SKM-1 treated with dmso at 0.1 percent for 144 hours (cell line): ENCODE results near the gene VPS35L.
"Not testable (repeated sequence)": the region's sequence is repeated elsewhere in the genome, so short reads cannot be mapped to it uniquely, and the experiment has no call there.

ENCODE experiments used
- DNase-seq: peaks from one replicate; lab custom pipeline; 2025; ENCODE audit not compliant: unreplicated experiment; lab: John Stamatoyannopoulos, UW

Gene VPS35L

GRCh38 chr16:19709381-19710136 is 154.1 kb downstream of the VPS35L start:
- no peak for DNase-seq

GRCh38 chr16:19710191-19710908 is 154.8 kb downstream of the VPS35L start:
- DNase-seq = no peak

GRCh38 chr16:19710991-19711545 is 155.6 kb downstream of the VPS35L start:
- no peak for DNase-seq

DNA sequence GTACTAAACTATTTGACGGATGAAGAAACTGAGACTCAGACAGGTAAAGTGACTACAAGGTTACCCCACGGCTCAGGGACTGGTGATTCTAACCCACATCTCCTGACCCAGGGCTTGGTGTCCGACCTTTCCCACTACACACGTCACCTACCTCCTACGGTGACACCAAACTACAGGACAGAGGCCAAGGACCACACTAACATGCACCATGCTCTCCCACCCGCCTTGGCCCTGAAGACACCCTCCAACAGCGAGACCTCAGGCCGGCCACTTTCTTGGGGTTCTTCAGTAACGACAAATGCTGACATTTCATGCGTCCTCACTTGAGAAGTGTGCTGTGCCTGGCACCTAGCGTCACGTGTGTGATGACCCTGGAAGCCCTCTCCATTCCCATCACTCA is 156.1 kb downstream of the VPS35L start:
- DNase-seq = no peak

- no peak for DNase-seq
Observed at GRCh38 chr16:19712418-19713058, 157.0 kb downstream of the VPS35L start.

DNA sequence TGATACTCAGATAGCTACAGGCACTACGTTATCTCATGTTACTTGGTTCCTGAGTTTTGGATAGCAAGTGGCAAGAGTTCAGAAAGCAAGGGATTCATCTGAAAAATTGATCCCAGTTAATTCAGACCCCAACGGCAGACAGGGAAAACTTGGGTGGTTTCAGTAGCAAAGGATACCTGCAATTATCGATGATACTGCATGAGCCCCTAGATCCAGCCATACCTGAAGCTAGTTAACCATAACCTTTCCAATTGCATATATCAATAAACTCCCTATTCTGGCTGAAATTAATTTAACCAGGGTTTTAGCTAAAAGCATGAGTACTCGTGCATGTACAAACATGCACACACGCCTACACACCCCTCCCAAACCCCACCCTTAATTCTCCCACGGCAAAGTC is 158.2 kb downstream of the VPS35L start:
- no peak for DNase-seq

DNA sequence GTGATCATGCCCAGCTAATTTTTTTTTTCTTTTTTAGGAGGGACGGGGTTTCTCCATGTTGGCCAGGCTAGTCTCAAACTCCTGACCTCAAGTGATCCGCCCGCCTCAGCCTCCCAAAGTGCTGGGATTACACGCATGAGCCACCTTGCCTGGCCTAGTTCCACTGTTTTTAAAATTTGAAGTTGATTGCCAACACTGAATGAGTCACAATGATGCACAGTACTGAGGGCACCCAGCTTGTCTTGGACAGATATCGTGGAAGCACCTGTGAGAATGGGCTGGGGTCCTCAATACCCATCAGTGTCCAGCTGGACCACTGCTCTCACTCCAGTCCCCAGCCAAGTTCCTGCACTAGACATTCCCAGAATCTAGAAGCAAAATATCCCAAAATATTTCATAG is 160.1 kb downstream of the VPS35L start:
- no peak for DNase-seq

- DNase-seq = no peak
Observed at GRCh38 chr16:19716183-19716582, 160.7 kb downstream of the VPS35L start.

- not testable (repeated sequence) for DNase-seq
Observed at GRCh38 chr16:19716728-19717127, 161.2 kb downstream of the VPS35L start.

DNA sequence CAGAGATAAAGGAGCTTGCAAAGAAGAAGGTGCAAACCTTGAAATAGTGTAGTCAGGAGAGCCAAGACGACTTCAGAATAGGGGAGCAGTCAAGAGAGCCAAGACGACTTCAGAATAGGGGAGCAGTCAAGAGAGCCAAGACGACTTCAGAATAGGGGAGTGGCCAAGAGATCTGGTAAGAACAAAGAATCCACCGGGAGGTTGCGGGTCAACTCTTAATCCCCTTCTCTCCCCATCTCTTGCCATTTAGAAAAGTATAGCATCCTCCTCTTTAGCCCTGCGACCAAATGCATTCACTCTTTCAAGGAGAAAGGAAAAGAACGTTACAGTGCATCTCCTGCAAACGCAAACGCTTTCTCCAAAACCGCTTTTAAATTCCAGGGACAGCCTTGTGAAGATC is 161.8 kb downstream of the VPS35L start:
- no peak for DNase-seq

DNA sequence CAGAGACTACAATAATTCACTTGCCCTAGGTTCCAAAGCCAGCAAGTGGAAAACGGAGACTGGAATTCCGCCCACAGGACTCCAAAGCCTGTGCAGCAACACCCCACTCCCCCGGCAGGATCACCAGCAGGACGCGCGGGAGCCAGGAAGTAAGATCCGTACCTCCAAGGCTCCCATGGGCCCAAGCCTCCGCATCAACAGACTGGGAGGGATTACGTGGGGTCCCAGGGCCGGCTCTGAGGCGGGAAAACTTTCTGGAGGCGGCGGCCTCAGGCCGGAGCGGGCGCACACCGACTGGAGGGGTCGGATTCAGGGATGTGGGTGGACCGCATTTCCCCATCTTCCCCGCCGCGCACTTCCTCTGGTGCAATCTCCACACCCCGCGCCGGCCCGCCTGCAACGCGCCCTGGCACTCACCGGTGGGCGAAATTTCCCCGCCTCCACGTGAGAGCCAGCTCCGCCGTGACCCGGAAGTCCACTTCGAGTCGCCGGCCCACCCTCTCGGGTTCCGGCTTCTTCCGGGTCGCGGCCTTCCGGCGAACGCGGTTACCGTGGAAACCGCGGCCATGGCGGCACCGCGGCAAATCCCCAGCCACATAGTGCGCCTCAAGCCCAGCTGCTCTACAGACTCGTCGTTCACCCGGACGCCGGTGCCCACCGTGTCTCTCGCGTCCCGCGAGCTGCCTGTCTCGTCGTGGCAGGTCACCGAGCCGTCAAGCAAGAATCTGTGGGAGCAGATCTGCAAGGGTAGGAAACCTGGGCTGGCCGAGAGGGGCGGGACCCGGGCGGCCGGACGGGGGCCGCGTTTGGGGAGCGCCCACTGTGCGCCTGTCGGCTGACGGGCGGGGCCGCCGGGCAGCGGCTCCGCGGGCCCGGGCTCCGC is 162.5 kb downstream of the VPS35L start, which contains the start of the genes IQCK and KNOP1:
IQCK (plus strand) TSS at position 531 of the 883 bp plus-strand sequence; CDS start at position 567, 36 bp downstream.
KNOP1 (minus strand) TSS at position 487 of the 883 bp plus-strand sequence. CDS start 3,192 bp downstream, outside the sequence.
- DNase-seq = peak; percentile 81

DNA sequence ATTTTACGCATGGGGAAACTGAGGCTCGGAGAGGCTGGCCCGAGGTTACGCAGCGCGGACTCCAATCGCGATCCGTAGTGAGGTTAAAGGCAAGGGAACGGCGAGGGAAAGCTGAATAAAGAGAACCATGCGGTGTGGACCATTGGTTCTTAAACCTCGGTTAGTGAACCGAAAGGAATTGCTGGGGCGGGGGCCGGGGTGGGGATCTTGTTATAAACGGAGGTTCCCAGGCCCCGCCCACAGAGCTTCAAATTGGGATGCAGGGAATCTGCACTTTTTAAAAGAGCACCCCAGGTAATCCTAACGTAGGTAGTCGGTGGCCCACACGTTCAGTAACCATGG is 163.1 kb downstream of the VPS35L start:
- DNase-seq = no peak

DNA sequence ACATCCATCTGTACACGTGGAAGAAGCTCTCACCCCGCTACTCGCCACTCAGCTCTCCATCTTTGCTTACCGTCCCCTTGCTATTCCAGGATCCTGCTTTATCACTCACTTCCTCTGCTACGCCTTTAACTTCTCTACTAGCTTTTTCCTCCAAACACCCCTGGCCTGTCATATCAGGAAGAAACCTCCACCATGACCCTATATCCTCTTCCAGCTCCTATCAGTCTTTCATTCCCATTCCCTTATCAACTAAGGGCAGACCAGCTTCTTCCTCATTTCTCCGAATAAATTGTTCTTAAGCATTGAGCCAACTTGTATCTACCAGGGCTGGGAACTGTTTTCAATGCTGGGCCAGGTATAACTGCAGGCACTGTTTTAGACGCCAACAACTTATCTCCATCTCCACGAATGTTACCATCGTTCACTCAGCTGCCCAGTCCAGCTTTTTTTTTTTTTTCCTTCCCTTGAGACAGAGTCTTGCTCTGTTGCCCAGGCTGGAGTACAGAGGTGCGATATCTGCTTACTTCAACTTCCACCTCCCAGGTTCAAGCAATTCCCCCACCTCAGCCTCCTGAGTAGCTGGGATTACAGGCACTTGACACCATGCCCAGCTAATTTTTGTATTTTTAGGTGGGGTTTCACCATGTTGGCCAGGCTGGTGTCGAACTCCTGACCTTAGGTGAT is 166.9 kb downstream of the VPS35L start:
- DNase-seq = no peak

DNA sequence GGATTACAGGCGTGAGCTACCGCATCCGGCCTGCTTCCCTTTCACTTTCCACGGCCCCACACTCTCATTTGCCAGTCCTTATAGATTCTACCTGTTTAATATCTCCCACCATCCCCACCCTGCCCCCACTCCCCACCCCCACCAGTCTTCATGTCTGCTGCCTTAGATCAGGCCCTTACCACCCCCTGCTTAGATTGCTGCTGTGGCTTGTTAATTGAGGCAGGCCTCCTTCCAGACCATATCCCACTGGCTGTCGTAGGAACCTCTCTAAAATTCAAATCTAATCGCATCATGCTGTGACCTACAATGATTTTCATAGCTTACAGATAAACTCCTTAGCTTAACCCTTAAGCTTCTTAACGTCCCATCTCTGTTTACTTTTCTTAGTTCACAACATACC is 167.5 kb downstream of the VPS35L start:
- DNase-seq = no peak

GRCh38 chr16:19728636-19728965 is 173.1 kb downstream of the VPS35L start:
- DNase-seq = no peak

DNA sequence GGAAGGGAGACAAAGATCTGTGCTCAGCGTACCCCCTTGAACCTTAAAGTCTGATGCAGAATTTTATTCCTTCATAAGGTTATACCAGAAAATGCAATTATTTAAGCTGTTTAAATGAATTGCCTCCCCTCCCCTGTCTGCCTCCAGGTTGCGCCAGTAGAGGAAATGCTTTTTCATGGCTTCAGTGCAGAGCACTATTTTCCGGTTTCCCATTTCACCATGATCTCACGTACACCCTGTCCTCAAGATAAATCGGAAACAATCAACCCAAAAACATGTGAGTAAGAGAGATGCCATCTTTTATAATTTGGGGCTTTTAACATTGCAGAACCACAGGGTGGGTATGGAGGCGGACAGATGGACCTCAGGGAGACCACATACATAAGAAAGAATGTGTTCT is 178.0 kb downstream of the VPS35L start:
- no peak for DNase-seq

DNA sequence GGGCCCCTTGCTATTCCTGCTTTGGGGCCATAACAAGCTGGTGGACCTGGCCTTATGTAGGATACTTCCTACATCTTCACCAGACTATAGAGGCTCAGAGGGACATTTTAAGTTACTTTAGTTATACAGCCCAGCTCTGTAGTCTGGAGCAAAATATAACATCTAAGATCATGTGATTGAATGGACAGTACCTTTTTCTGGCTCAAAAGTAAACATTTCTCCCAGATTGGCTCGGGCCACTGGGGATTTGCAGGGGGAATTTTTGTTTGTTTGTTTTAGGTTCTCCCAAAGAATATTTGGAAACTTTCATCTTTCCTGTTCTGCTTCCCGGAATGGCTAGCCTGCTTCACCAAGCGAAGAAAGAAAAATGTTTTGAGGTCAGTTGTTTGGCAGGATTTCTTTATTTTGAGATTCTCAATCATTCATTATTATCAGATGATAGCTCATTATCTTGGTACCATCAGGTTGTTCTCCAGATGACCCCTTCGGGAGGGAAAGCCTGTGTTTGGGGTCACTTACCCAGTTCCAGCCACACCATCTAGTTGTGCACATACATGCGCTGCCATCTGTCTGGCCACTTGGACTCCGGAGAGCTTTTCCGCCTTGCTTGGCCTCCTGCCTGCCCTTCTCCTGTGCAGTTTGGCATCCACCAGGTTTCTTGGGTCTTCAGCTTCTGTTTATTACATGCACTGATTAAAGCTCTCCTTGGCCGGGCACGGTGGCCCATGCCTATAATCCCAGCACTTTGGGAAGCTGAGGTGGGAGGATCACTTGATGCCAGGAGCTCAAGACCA is 179.8 kb downstream of the VPS35L start:
- DNase-seq = no peak

- no peak for DNase-seq
Observed at GRCh38 chr16:19737306-19738038, 182.0 kb downstream of the VPS35L start.

DNA sequence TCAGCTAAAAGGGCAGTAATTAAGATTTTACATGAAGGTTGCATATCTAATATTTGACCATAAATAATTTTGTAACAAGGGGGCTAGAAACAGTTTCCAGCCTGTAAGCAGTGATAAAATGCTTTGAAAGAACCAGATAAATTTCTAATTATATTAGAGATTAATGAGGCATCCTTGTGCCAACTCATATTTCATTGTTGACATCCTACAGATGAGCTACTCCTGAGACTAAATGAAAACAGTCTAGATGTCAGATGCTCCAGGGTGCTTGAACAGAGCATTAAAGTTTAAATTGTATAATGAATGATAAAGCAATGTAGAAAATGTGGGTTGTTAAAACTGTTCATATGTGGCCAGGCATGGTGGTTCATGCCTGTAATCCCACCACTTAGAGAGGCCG is 185.9 kb downstream of the VPS35L start:
- DNase-seq = no peak
